Body of pancreas (tissue), 4 donors: Measurements from ENCODE around the gene ZFHX3. TPM values are rescaled to one million over a fixed set of nuclear protein-coding genes. Genes with fewer than 3 reads are reported as not detected.

Experiments
- ATAC-seq: fragments of 150-250 bp; one replicate; pipeline ENCODE4 v1.9.1; 2016
- DNase-seq, 4 donors: peaks; one replicate each; pipeline ENCODE4 v3.0.0-alpha.2; 2019
- H3K27ac ChIP-seq, 4 donors: fragments of 200-600 bp; sonication (generic); 1 replicate in 3 of 4; 2 replicates in 1 of 4; pipeline versions ENCODE4 v1.5.1 to v1.6.1; 2016 to 2019; ENCODE audit warnings: mild to moderate bottlenecking in 1 of 4, mixed read lengths in 1 of 4, moderate library complexity in 1 of 4
- H3K27me3 ChIP-seq, 2 donors: fragments of 200-600 bp; sonication (generic); one replicate each; pipeline ENCODE4 v1.6.0; 2016; ENCODE audit warnings: mild to moderate bottlenecking in 1 of 2
- H3K36me3 ChIP-seq, 2 donors: fragments of 200-600 bp; sonication (generic); replicated peaks in 1 of 2; 2 replicates each; pipeline ENCODE4 v1.5.1; 2016; ENCODE audit warnings: low read depth in 2 of 2; ENCODE audit not compliant: insufficient read depth in 1 of 2
- H3K4me1 ChIP-seq: fragments of 200-600 bp; sonication (generic); one replicate; pipeline ENCODE4 v1.6.0; 2016
- H3K4me3 ChIP-seq, 2 donors: fragments of 200-600 bp; sonication (generic); 1 replicate in 1 of 2; 2 replicates in 1 of 2; pipeline ENCODE4 v1.5.1; 2016 to 2019
- H3K9me3 ChIP-seq, 3 donors: fragments of 200-600 bp; sonication (generic); 1 replicate in 2 of 3; 2 replicates in 1 of 3; pipeline ENCODE4 v1.5.1; 2016
- CTCF ChIP-seq, 7 experiments: fragments of 450-650 bp in 4 of 7; fragments of 200-600 bp in 3 of 7; sonication (generic) in 3 of 7; IDR thresholded peaks; one replicate each; pipeline ENCODE4 v1.5.1; 2016 to 2019; ENCODE audit warnings: antibody characterized with exemption in 7 of 7
- POLR2A ChIP-seq, 3 donors: fragments of 450-650 bp; IDR thresholded peaks; one replicate each; pipeline ENCODE4 v1.6.1; 2016; ENCODE audit warnings: antibody characterized with exemption in 3 of 3, mild to moderate bottlenecking in 2 of 3
- WGBS, 2 donors: methylation state at CpG; one replicate each; pipeline ENCODE4 v1.1.5; 2017; 5-methylcytosine and 5-hydroxymethylcytosine counted together
- intact Hi-C: fragments of 100-400 bp; cut with DNase I; formaldehyde crosslinking; loops from one replicate; pipeline ENCODE4 v1.15.1; 2023
- total RNA-seq, 2 donors: library from RNA; depleted of rRNA; stranded (reverse); fragments of >200 nt; gene quantifications; one replicate each; pipeline ENCODE4 v1.1.0, GENCODE V29; 2016

The ZFHX3 gene
- total RNA-seq, 2 donors from 2014 or later: 22.4 to 24.6 TPM

GRCh38 chr16:72829846-72830775 is 217.8 kb downstream of the ZFHX3 start:
- no peaks in the 10 kb centered on the region for H3K27me3 ChIP-seq
- no peak for ATAC-seq
- DNase-seq: no peak
- WGBS, 2 donors: 79 to 83% methylated on average over 12 of the region's 12 CpGs
- H3K9me3 ChIP-seq: no peaks in the 10 kb centered on the region
- H3K4me1 ChIP-seq: peaks cover 10% of the 10 kb centered on the region
- intact Hi-C loops: loop anchor here (10.0 kb wide), 1 partner anchor 345 kb away; no protein-coding TSS in a partner anchor
- H3K36me3 ChIP-seq: no peaks in the 10 kb centered on the region
- H3K27ac ChIP-seq: no peak overlapping the region
- H3K4me3 ChIP-seq: no peak overlapping the region
- no peak for TF ChIP-seq POLR2A (IDR thresholded peaks at IDR 0.05)
- TF ChIP-seq CTCF (IDR thresholded peaks at IDR 0.05): no peak

GRCh38 chr16:72827866-72828265 is 220.1 kb downstream of the ZFHX3 start:
- WGBS, 2 donors: 49 to 50% methylated on average over 7 of the region's 7 CpGs
- Histone ChIP-seq H3K4me3 (no peak overlapping the region), H3K9me3 (no peaks in the 10 kb centered on the region), H3K36me3 (no peaks in the 10 kb centered on the region), H3K4me1 (peaks cover 10% of the 10 kb centered on the region), H3K27ac (no peak overlapping the region), H3K27me3 (no peaks in the 10 kb centered on the region)
- ATAC-seq (no peak), DNase-seq (no peak)
- no peak for TF ChIP-seq POLR2A (IDR thresholded peaks at IDR 0.05)
- TF ChIP-seq CTCF (IDR thresholded peaks at IDR 0.05): no peak
- intact Hi-C loops: no loop called here

- no peak for ATAC-seq
- Histone ChIP-seq H3K4me1 (peaks cover 10% of the 10 kb centered on the region), H3K36me3 (no peaks in the 10 kb centered on the region), H3K27ac (no peak overlapping the region), H3K27me3 (no peaks in the 10 kb centered on the region), H3K4me3 (no peak overlapping the region), H3K9me3 (no peaks in the 10 kb centered on the region)
- intact Hi-C loops: no loop called here
- TF ChIP-seq CTCF (IDR thresholded peaks at IDR 0.05): no peak
- WGBS, 2 donors: 72 to 78% methylated on average over 11 of the region's 11 CpGs
- DNase-seq: no peak
Measured at GRCh38 chr16:72825912-72826621, 221.9 kb downstream of the ZFHX3 start.

GRCh38 chr16:72824761-72825160 is 223.2 kb downstream of the ZFHX3 start:
- TF ChIP-seq CTCF (IDR thresholded peaks at IDR 0.05) (no peak), POLR2A (IDR thresholded peaks at IDR 0.05) (no peak)
- no peaks in the 10 kb centered on the region for H3K27me3 ChIP-seq
- DNase-seq (no peak), ATAC-seq (no peak)
- intact Hi-C loops: no loop called here
- WGBS, 2 donors: 98% methylated on average over 3 to 5 of the region's 5 CpGs
- H3K36me3 ChIP-seq: no peaks in the 10 kb centered on the region
- H3K4me1 ChIP-seq: peaks cover 10% of the 10 kb centered on the region
- H3K4me3 ChIP-seq: no peak overlapping the region
- no peak overlapping the region for H3K27ac ChIP-seq
- H3K9me3 ChIP-seq: no peaks in the 10 kb centered on the region
